ENCODE results near the gene PVALB. TPM values are rescaled to one million over a fixed set of nuclear protein-coding genes. Genes with fewer than 3 reads are reported as not detected.

PVALB gene
- polyA plus RNA-seq, 1 of the 3 experiments (the other 2 are of a cell fraction): not detected

GRCh38 chr22:36850056-36850455 is 33.2 kb upstream of the PVALB start:
- H3K9me3 ChIP-seq: no peaks in the 10 kb centered on the region
- H3K4me1 ChIP-seq (ENCODE audit: control insufficient read depth in 1 of 2, insufficient read depth in 2 of 2, low read depth in 1 of 2, low read length in 1 of 2): peaks cover 0 to 7% of the 10 kb centered on the region in 2 experiments; a peak in 1 of 4 replicates
- no peak overlapping the region for H3K4me3 ChIP-seq (ENCODE audit: low read depth in 2 of 2, low read length in 1 of 2)
- no peaks in the 10 kb centered on the region for H4K20me1 ChIP-seq (ENCODE audit: insufficient read depth)
- H3K27ac ChIP-seq (ENCODE audit: low read depth in 2 of 2, low read length in 1 of 2): no peak overlapping the region
- CTCF ChIA-PET: interaction anchor here (1.3 kb wide), 1 partner anchor 68 kb away, joined by 6 read pairs; no protein-coding TSS in a partner anchor
- POLR2A ChIA-PET: no interaction called here
- no peak overlapping the region for H2AFZ ChIP-seq (ENCODE audit: low read depth)
- no peaks in the 10 kb centered on the region for H3K79me2 ChIP-seq (ENCODE audit: insufficient read depth)
- no peak overlapping the region for H3K9ac ChIP-seq
- no peak for DNase-seq
- no peak overlapping the region for H3K4me2 ChIP-seq
- H3K27me3 ChIP-seq (ENCODE audit: insufficient read depth): peaks cover 15% of the 10 kb centered on the region
- TF ChIP-seq POLR2AphosphoS5 (IDR thresholded peaks at IDR 0.05; ENCODE audit: low read depth, low read length) (no peak), FOXJ3 (CRISPR knock-in tag; IDR thresholded peaks at IDR 0.05) (no peak), TCF12 (IDR thresholded peaks at IDR 0.05) (no peak), ZBTB33 (IDR thresholded peaks at IDR 0.05; ENCODE audit: borderline replicate concordance, low read depth) (no peak), YY1 (IDR thresholded peaks at IDR 0.05; ENCODE audit: low read depth) (no peak), RAD21 (IDR thresholded peaks at IDR 0.05; ENCODE audit: low read length) (no peak), GABPA (IDR thresholded peaks at IDR 0.05; ENCODE audit: low read depth) (no peak), SMC3 (IDR thresholded peaks at IDR 0.05; ENCODE audit: low read depth, low read length) (no peak), CTCF (IDR thresholded peaks at IDR 0.05) (no peak), GATA2 (CRISPR knock-in tag; IDR thresholded peaks at IDR 0.05) (no peak), NFIC (IDR thresholded peaks at IDR 0.05; ENCODE audit: borderline replicate concordance) (no peak), RCOR1 (IDR thresholded peaks at IDR 0.05; ENCODE audit: low read length) (no peak), MAX (IDR thresholded peaks at IDR 0.05; ENCODE audit: low read depth) (no peak)
- no peaks in the 10 kb centered on the region for H3K36me3 ChIP-seq (replicated peaks in 1 of 2; ENCODE audit: control insufficient read depth in 1 of 2, insufficient read depth in 2 of 2, low read length in 1 of 2)
- WGBS (ENCODE audit: low lambda C conversion rate): 65% methylated on average over 14 of the region's 14 CpGs
- H3F3A ChIP-seq (replicated peaks; ENCODE audit: insufficient read depth): no peaks in the 10 kb centered on the region
- H3K9me2 ChIP-seq: no peaks in the 10 kb centered on the region

- CTCF ChIA-PET: interaction anchor here (1.0 to 5.3 kb wide), 5 partner anchors 11 to 300 kb away, joined by 3 to 85 read pairs (median 3); no protein-coding TSS in a partner anchor
- H3K4me1 ChIP-seq (ENCODE audit: control insufficient read depth in 1 of 2, insufficient read depth in 2 of 2, low read depth in 1 of 2, low read length in 1 of 2): peaks cover 0 to 7% of the 10 kb centered on the region in 2 experiments; a peak in 1 of 4 replicates
- peaks cover 37% of the 10 kb centered on the region for H3K27me3 ChIP-seq (ENCODE audit: insufficient read depth)
- H3K9me3 ChIP-seq: no peaks in the 10 kb centered on the region
- POLR2A ChIA-PET: no interaction called here
- no peaks in the 10 kb centered on the region for H3F3A ChIP-seq (replicated peaks; ENCODE audit: insufficient read depth)
- no peak overlapping the region for H3K9ac ChIP-seq
- H4K20me1 ChIP-seq (ENCODE audit: insufficient read depth): no peaks in the 10 kb centered on the region
- H2AFZ ChIP-seq (ENCODE audit: low read depth): no peak overlapping the region
- H3K27ac ChIP-seq (ENCODE audit: low read depth in 2 of 2, low read length in 1 of 2): no peak overlapping the region
- no peak for DNase-seq
- TF ChIP-seq RCOR1 (IDR thresholded peaks at IDR 0.05; ENCODE audit: low read length): no peak
- no peak for TF ChIP-seq REST (IDR thresholded peaks at IDR 0.05; ENCODE audit: low read depth, low read length)
- TF ChIP-seq GABPA (IDR thresholded peaks at IDR 0.05; ENCODE audit: low read depth): no peak
- TF ChIP-seq CHD2 (IDR thresholded peaks at IDR 0.05; ENCODE audit: low read length, partially characterized antibody): no peak
- WGBS (ENCODE audit: low lambda C conversion rate): 23% methylated on average over 6 of the region's 6 CpGs
- H3K36me3 ChIP-seq (replicated peaks in 1 of 2; ENCODE audit: control insufficient read depth in 1 of 2, insufficient read depth in 2 of 2, low read length in 1 of 2): no peaks in the 10 kb centered on the region
- H3K4me2 ChIP-seq: no peak overlapping the region
- H3K4me3 ChIP-seq (ENCODE audit: low read depth in 2 of 2, low read length in 1 of 2): no peak overlapping the region
- H3K79me2 ChIP-seq (ENCODE audit: insufficient read depth): no peaks in the 10 kb centered on the region
- no peaks in the 10 kb centered on the region for H3K9me2 ChIP-seq
Measured at GRCh38 chr22:36846949-36847348, 30.1 kb upstream of the PVALB start.

Data from SK-N-SH (cell line).